PC-3 (cell line): ENCODE measurements around the gene ZBTB46. TPM values are rescaled to one million over a fixed set of nuclear protein-coding genes. Genes with fewer than 3 reads are reported as not detected.
A peak's percentile ranks its signal among the peaks of the same experiment; 100 is the strongest.

ENCODE experiments used
- ATAC-seq: fragments of 200-7000 bp; cut with Tn5 transposase; 2 replicates; pipeline ENCODE4 v1.9.1; 2020; ENCODE audit warnings: mild to moderate bottlenecking, moderate library complexity
- BruUV-seq: library from RNA; stranded (reverse); fragments of 400-500 nt; replicated peaks from 2 replicates; lab custom pipeline; 2021; lab: Mats Ljungman, UMichigan
- CTCF ChIA-PET: fragments of 300-600 bp; sonication (Branson Sonifier 250); formaldehyde crosslinking; loops from one replicate; lab custom pipeline; 2022; ENCODE audit warnings: antibody characterized with exemption; lab: Charles Lee
- POLR2A ChIA-PET: fragments of 300-600 bp; sonication (Branson Sonifier 250); formaldehyde crosslinking; loops from one replicate; lab custom pipeline; 2022; ENCODE audit warnings: antibody characterized with exemption; ENCODE audit not compliant: unreplicated experiment; lab: Charles Lee
- DNase-seq: peaks from one replicate; pipeline ENCODE4 v3.0.0-alpha.2; 2015
- H2AFZ ChIP-seq: fragments of 300-600 bp; sonication (generic); 2 replicates; pipeline ENCODE4 v1.6.0; 2016; ENCODE audit warnings: antibody characterized with exemption, low read length
- H3F3A ChIP-seq: fragments of 300-600 bp; sonication (generic); one replicate; pipeline ENCODE4 v1.6.0; 2017; ENCODE audit warnings: antibody characterized with exemption, low read length, control low read depth, mild to moderate bottlenecking; ENCODE audit not compliant: unreplicated experiment
- H3K27ac ChIP-seq: fragments of 300-600 bp; sonication (generic); 2 replicates; pipeline ENCODE4 v1.5.1; 2016; ENCODE audit warnings: mild to moderate bottlenecking, low read length
- H3K27me3 ChIP-seq: fragments of 300-600 bp; sonication (generic); 2 replicates; pipeline ENCODE4 v1.6.1; 2016; ENCODE audit warnings: low read length, mixed read lengths
- H3K36me3 ChIP-seq: fragments of 300-600 bp; sonication (generic); 2 replicates; pipeline ENCODE4 v1.6.1; 2016; ENCODE audit warnings: low read depth, mixed run types, low read length, mixed read lengths
- H3K4me1 ChIP-seq: fragments of 300-600 bp; sonication (generic); 2 replicates; pipeline ENCODE4 v1.5.1; 2016; ENCODE audit warnings: low read length; ENCODE audit not compliant: insufficient read depth
- H3K4me2 ChIP-seq: fragments of 300-600 bp; sonication (generic); 2 replicates; pipeline ENCODE4 v1.6.0; 2016; ENCODE audit warnings: low read length
- H3K4me3 ChIP-seq: fragments of 300-600 bp; sonication (generic); 2 replicates; pipeline ENCODE4 v1.5.1; 2016; ENCODE audit warnings: mild to moderate bottlenecking, low read length, mixed read lengths
- H3K79me2 ChIP-seq: fragments of 300-600 bp; sonication (generic); 2 replicates; pipeline ENCODE4 v1.6.1; 2017; ENCODE audit warnings: low read length, mixed read lengths
- H3K9ac ChIP-seq: fragments of 300-600 bp; sonication (generic); 2 replicates; pipeline ENCODE4 v1.6.0; 2016; ENCODE audit warnings: mild to moderate bottlenecking, low read length
- H3K9me2 ChIP-seq: fragments of 300-600 bp; sonication (generic); replicated peaks from 2 replicates; pipeline ENCODE4 v1.6.1; 2016; ENCODE audit warnings: mixed run types, low read length, mixed read lengths
- H3K9me3 ChIP-seq: fragments of 300-600 bp; sonication (generic); 2 replicates; pipeline ENCODE4 v1.6.1; 2016; ENCODE audit warnings: low read length, mixed read lengths
- H4K20me1 ChIP-seq: fragments of 300-600 bp; sonication (generic); 2 replicates; pipeline ENCODE4 v1.6.1; 2016; ENCODE audit warnings: low read length, mixed read lengths
- EZH2 ChIP-seq: fragments of 300-600 bp; sonication (generic); IDR thresholded peaks from one replicate; pipeline ENCODE4 v1.6.1; 2017; ENCODE audit warnings: antibody characterized with exemption, mild to moderate bottlenecking, low read length; ENCODE audit not compliant: unreplicated experiment
- EZH2phosphoT487 ChIP-seq: fragments of 300-600 bp; sonication (generic); IDR thresholded peaks from 2 replicates; pipeline ENCODE4 v1.6.1; 2018; ENCODE audit warnings: mild to moderate bottlenecking, antibody characterized with exemption, low read length, borderline replicate concordance
- intact Hi-C: fragments of 100-400 bp; cut with micrococcal nuclease; formaldehyde crosslinking; loops from 2 replicates; pipeline ENCODE4 v1.9.0; 2023
- total RNA-seq: library from RNA; depleted of rRNA; stranded (reverse); fragments of >200 nt; gene quantifications from 2 replicates; pipeline ENCODE4 v1.2.3, GENCODE V29; 2014
- TF ChIP-seq, protein P1 (sequence below): fragments of 300-600 bp; sonication (generic); conservative IDR thresholded peaks from 2 replicates; pipeline ENCODE4 v1.5.1; 2017; ENCODE audit warnings: antibody characterized with exemption, low read depth, mild to moderate bottlenecking, low read length

The ZBTB46 gene
- total RNA-seq, 1 experiment from 2014 or later = 7.3 TPM

DNA sequence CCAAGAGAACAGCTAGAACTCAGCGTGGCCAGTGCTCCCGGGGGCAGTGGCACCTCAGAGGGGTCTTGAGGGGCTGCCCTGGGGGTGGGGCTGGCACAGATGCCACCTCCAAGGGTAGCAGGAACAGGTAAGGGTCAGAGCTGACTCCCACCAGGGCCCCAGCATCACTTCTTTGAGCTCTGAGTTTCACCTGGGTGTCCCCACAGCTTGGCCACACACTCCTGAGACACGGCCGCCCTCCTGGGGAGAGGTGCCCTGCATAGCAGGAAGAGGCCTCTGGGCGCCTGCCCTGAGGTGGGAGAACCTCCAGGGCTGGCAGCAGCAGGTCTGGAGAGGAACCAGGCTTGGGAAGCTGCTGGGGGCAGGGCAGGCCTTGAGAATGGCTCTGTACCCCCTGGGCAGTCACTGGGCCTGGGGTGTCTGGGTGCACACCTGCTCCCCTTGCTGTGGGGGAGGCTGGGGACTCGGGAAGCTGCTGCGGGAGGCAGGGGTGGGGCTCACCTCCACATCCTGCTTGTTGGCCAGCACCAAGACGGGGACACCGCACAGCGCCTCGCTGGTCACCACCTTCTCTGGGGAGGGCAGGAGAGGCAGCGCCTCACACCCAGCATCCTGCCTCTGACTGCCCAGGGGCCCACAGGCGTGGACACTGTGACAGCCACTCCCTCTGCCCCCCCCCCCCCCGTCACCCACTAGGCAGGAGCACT is 129.6 kb downstream of the ZBTB46 start:
- Histone ChIP-seq H3K9me2 (no peaks in the 10 kb centered on the region), H4K20me1 (no peaks in the 10 kb centered on the region), H3K36me3 (peaks cover 28% of the 10 kb centered on the region), H3K79me2 (peaks cover 27% of the 10 kb centered on the region), H3K4me1 (peaks cover 43% of the 10 kb centered on the region), H3K9ac (no peak overlapping the region), H2AFZ (no peak overlapping the region), H3F3A (no peaks in the 10 kb centered on the region), H3K27me3 (no peaks in the 10 kb centered on the region), H3K4me3 (no peak overlapping the region), H3K9me3 (no peaks in the 10 kb centered on the region), H3K27ac (no peak overlapping the region), H3K4me2 (no peak overlapping the region)
- POLR2A ChIA-PET = interaction anchor here (0.6 kb wide), 2 partner anchors 43 to 163 kb away, joined by 3 to 9 read pairs; partner anchors contain the start of genes RTEL1 and TPD52L2
- no peak for ATAC-seq
- intact Hi-C loops = no loop called here
- TF ChIP-seq EZH2phosphoT487 (no peak), EZH2 (no peak)
- TF ChIP-seq, protein P1, sequence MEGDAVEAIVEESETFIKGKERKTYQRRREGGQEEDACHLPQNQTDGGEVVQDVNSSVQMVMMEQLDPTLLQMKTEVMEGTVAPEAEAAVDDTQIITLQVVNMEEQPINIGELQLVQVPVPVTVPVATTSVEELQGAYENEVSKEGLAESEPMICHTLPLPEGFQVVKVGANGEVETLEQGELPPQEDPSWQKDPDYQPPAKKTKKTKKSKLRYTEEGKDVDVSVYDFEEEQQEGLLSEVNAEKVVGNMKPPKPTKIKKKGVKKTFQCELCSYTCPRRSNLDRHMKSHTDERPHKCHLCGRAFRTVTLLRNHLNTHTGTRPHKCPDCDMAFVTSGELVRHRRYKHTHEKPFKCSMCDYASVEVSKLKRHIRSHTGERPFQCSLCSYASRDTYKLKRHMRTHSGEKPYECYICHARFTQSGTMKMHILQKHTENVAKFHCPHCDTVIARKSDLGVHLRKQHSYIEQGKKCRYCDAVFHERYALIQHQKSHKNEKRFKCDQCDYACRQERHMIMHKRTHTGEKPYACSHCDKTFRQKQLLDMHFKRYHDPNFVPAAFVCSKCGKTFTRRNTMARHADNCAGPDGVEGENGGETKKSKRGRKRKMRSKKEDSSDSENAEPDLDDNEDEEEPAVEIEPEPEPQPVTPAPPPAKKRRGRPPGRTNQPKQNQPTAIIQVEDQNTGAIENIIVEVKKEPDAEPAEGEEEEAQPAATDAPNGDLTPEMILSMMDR = no peak
- CTCF ChIA-PET = no interaction called here
- no peak for DNase-seq
- BruUV-seq = no TSS peak

DNA sequence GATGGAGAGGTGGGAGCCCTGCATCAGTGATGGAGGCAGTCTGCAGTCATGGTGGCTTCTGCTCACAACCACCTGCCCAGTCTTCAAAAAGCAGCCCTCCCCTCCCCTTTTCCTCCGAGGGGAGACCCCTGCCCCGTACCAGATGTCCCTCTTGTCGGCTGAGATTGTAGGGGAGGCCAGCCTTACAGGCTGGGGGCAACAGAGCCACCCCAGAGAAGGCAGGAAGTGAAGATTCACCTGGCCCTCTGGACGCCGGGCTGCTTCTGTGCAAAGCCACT is 130.1 kb downstream of the ZBTB46 start:
- no TSS peak for BruUV-seq
- Histone ChIP-seq H4K20me1 (no peaks in the 10 kb centered on the region), H3K27ac (no peak overlapping the region), H3K4me2 (no peak overlapping the region), H3K79me2 (peaks cover 22% of the 10 kb centered on the region), H3K9me3 (no peaks in the 10 kb centered on the region), H3F3A (no peaks in the 10 kb centered on the region), H3K36me3 (peaks cover 23% of the 10 kb centered on the region), H2AFZ (no peak overlapping the region), H3K4me1 (peaks cover 41% of the 10 kb centered on the region), H3K9ac (no peak overlapping the region), H3K9me2 (no peaks in the 10 kb centered on the region), H3K4me3 (no peak overlapping the region), H3K27me3 (no peaks in the 10 kb centered on the region)
- intact Hi-C loops = no loop called here
- ATAC-seq (no peak), DNase-seq (no peak)
- POLR2A ChIA-PET = no interaction called here
- TF ChIP-seq EZH2phosphoT487 = no peak
- no peak for TF ChIP-seq EZH2
- TF ChIP-seq, protein P1 = no peak
- CTCF ChIA-PET = no interaction called here

- no peak overlapping the region for H2AFZ ChIP-seq
- ATAC-seq = no peak
- TF ChIP-seq EZH2phosphoT487 (no peak), EZH2 (no peak)
- TF ChIP-seq, protein P1 = no peak
- H3K4me2 ChIP-seq = no peak overlapping the region
- peaks cover 16% of the 10 kb centered on the region for H3K79me2 ChIP-seq
- no peaks in the 10 kb centered on the region for H3K27me3 ChIP-seq
- 0 out of 2 replicates have a peak overlapping the region, but pooled peaks have one; percentile 79 for H3K9ac ChIP-seq
- no peak overlapping the region for H3K4me3 ChIP-seq
- POLR2A ChIA-PET = no interaction called here
- no peaks in the 10 kb centered on the region for H3K9me2 ChIP-seq
- peak overlapping the region; percentile 95 for H3K27ac ChIP-seq
- H3K36me3 ChIP-seq = peaks cover 18% of the 10 kb centered on the region
- no peaks in the 10 kb centered on the region for H4K20me1 ChIP-seq
- H3K9me3 ChIP-seq = no peaks in the 10 kb centered on the region
- DNase-seq = no peak
- no peaks in the 10 kb centered on the region for H3F3A ChIP-seq
- CTCF ChIA-PET = no interaction called here
- intact Hi-C loops = no loop called here
- H3K4me1 ChIP-seq = peaks cover 39% of the 10 kb centered on the region
- BruUV-seq = no TSS peak
Observed at GRCh38 chr20:63700199-63701050, 130.6 kb downstream of the ZBTB46 start.
